Testis (tissue), 2 donors: ENCODE data around the gene LYVE1.

ENCODE experiments used
- CTCF ChIP-seq, 3 experiments: fragments of 450-650 bp in 2 of 3; fragments of 200-600 bp in 1 of 3; sonication (generic) in 1 of 3; IDR thresholded peaks; one replicate each; pipeline ENCODE4 v1.5.1; 2016 to 2019; ENCODE audit warnings: antibody characterized with exemption in 3 of 3, mild to moderate bottlenecking in 2 of 3, moderate library complexity in 1 of 3
- POLR2A ChIP-seq: fragments of 450-650 bp; IDR thresholded peaks from one replicate; pipeline ENCODE4 v1.6.1; 2017; ENCODE audit warnings: antibody characterized with exemption, mild to moderate bottlenecking, moderate library complexity

DNA sequence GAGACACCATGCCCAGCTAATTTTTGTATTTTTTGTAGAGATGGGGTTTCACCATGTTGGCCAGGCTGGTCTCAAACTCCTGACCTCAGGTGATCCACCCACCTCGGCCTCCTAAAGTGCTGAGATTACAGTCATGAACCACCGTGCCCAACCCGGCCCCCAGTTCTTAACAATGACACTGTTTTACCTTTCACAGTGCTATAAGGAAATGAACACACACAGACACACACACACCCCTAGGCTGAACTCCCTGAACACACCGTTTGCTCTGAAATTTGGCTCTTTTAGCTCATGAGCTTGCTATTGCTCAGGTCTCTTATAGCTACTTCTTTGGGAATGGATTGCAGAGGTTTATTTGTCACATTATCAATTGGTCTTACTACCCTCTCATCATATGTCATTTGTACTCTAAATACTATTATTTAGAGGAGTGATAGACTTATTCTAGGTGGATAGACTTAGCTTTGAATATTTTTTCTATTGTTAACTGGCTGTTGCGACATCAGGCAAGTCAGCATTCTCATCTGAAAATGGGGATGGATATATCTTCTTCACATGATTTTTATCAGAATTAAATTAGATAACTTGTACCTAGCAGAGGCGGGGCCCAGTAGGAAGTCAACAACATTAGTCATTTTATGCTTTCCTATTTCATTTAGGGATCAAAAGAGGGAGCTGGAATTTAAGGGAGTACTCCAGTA is 2.1 kb downstream of the LYVE1 start:
- TF ChIP-seq POLR2A (no peak), CTCF (IDR thresholded peaks at IDR 0.05) (no peak)
